Calu3 (cell line): Measurements from ENCODE around the gene DNHD1. TPM values are rescaled to one million over a fixed set of nuclear protein-coding genes. Genes with fewer than 3 reads are reported as not detected.

Source experiments
- BruUV-seq: library from RNA; stranded (reverse); fragments of 400-500 nt; replicated peaks from 2 replicates; lab custom pipeline; 2021; lab: Mats Ljungman, UMichigan
- CTCF ChIA-PET: fragments of 300-600 bp; sonication (Branson Sonifier 250); formaldehyde crosslinking; loops from one replicate; lab custom pipeline; 2022; ENCODE audit warnings: antibody characterized with exemption; lab: Charles Lee
- DNase-seq: peaks from one replicate; pipeline ENCODE4 v3.0.0; 2022
- H3K27ac Mint-ChIP-seq: one replicate; pipeline ENCODE4 v1.8.0; 2022; ENCODE audit warnings: mixed read lengths; ENCODE audit not compliant: unreplicated experiment
- H3K27me3 Mint-ChIP-seq: one replicate; pipeline ENCODE4 v1.8.0; 2022; ENCODE audit warnings: mixed read lengths; ENCODE audit not compliant: unreplicated experiment
- H3K36me3 Mint-ChIP-seq: one replicate; pipeline ENCODE4 v1.8.0; 2022; ENCODE audit warnings: mild to moderate bottlenecking, moderate library complexity, mixed read lengths; ENCODE audit not compliant: insufficient read depth, unreplicated experiment
- H3K4me1 Mint-ChIP-seq: one replicate; pipeline ENCODE4 v1.8.0; 2022; ENCODE audit warnings: mild to moderate bottlenecking, low read depth, mixed read lengths; ENCODE audit not compliant: unreplicated experiment
- H3K4me3 Mint-ChIP-seq: one replicate; pipeline ENCODE4 v1.8.0; 2022; ENCODE audit warnings: mild to moderate bottlenecking, low read depth, moderate library complexity, mixed read lengths; ENCODE audit not compliant: unreplicated experiment
- H3K9me3 Mint-ChIP-seq: one replicate; pipeline ENCODE4 v1.8.0; 2022; ENCODE audit warnings: low read depth, mixed read lengths; ENCODE audit not compliant: unreplicated experiment
- CTCF ChIP-seq: fragments of 200-600 bp; IDR thresholded peaks from one replicate; pipeline ENCODE4 v1.8.0; 2022; ENCODE audit warnings: antibody characterized with exemption; ENCODE audit not compliant: unreplicated experiment
- intact Hi-C: fragments of 100-400 bp; cut with micrococcal nuclease; formaldehyde crosslinking; loops from one replicate; pipeline ENCODE4 v1.10.0; 2022; ENCODE audit not compliant: unreplicated experiment
- total RNA-seq: library from RNA; stranded (reverse); gene quantifications from 2 replicates; pipeline ENCODE4 v1.2.3, GENCODE V29; 2022

DNHD1 gene
- total RNA-seq, 1 experiment from 2014 or later = 41.2 TPM

- intact Hi-C loops = loop anchor here (10.0 kb wide), 1 partner anchor 134 kb away; the partner anchor contains the start of genes ARFIP2 and TIMM10B
- CTCF ChIA-PET = interaction anchor here (0.5 to 1.3 kb wide), 7 partner anchors 12 to 1076 kb away, joined by 3 to 5 read pairs (median 4); partner anchors contain the start of gene MRPL17
- H3K36me3 Mint-ChIP-seq = no peaks in the 10 kb centered on the region
- no TSS peak for BruUV-seq
- no peak for DNase-seq
- H3K4me1 Mint-ChIP-seq = no peaks in the 10 kb centered on the region
- H3K9me3 Mint-ChIP-seq = no peaks in the 10 kb centered on the region
- no peak overlapping the region for H3K4me3 Mint-ChIP-seq
- H3K27ac Mint-ChIP-seq = no peak overlapping the region
- H3K27me3 Mint-ChIP-seq = no peaks in the 10 kb centered on the region
- TF ChIP-seq CTCF = no peak
Observed at GRCh38 chr11:6618117-6619003, 121.3 kb downstream of the DNHD1 start.

GRCh38 chr11:6619004-6619745 is 122.1 kb downstream of the DNHD1 start, which contains the start of gene TPP1:
Gene TPP1, minus strand, starts transcription at chr11:6619422. Its CDS starts 22 bp downstream, at chr11:6619400.
- peak; percentile 91 for DNase-seq
- Mint-ChIP-seq H3K4me1 (no peaks in the 10 kb centered on the region), H3K9me3 (no peaks in the 10 kb centered on the region), H3K36me3 (no peaks in the 10 kb centered on the region), H3K27me3 (peaks cover 5% of the 10 kb centered on the region), H3K4me3 (no peak within 1 kb of the TSS), H3K27ac (no peak within 1 kb of the TSS)
- intact Hi-C loops = loop anchor here (10.0 kb wide), 1 partner anchor 134 kb away; the partner anchor contains the start of genes ARFIP2 and TIMM10B
- no TSS peak for BruUV-seq
- CTCF ChIA-PET = interaction anchor here (0.5 to 1.3 kb wide), 7 partner anchors 12 to 1075 kb away, joined by 3 to 5 read pairs (median 4); partner anchors contain the start of gene MRPL17
- TF ChIP-seq CTCF = no peak

DNA sequence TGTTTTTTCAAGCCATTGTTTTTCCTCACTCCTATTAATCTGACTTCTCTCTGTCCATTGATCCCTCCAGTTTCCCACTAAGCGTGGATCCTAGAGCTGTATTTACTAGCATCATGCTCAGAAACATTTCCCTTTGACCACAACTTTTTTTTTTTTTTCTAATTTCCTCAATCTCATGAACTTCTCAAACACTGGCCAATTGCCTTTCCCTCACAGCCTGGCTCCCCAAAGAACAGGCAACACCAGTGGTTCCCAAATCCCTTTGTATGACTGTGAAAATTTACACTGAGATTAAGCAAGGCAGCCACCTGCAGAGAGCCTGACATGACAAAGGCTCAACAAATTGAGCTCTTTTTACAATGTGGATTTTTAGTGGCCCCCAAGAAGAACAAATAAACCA is 123.6 kb downstream of the DNHD1 start:
- H3K9me3 Mint-ChIP-seq = no peaks in the 10 kb centered on the region
- no peaks in the 10 kb centered on the region for H3K4me1 Mint-ChIP-seq
- H3K36me3 Mint-ChIP-seq = no peaks in the 10 kb centered on the region
- no peak overlapping the region for H3K27ac Mint-ChIP-seq
- intact Hi-C loops = no loop called here
- no peak overlapping the region for H3K4me3 Mint-ChIP-seq
- no peak for TF ChIP-seq CTCF
- no TSS peak for BruUV-seq
- no peak for DNase-seq
- H3K27me3 Mint-ChIP-seq = peaks cover 13% of the 10 kb centered on the region
- CTCF ChIA-PET = no interaction called here

Other genes starting within 250 kb of the DNHD1 start
- gene CCKBR, start 237.4 kb upstream of the DNHD1 start, total RNA-seq = not detected in 2 replicates
- gene CAVIN3, start 176.8 kb upstream of the DNHD1 start, total RNA-seq = 19.5 and 26.4 TPM in 2 replicates
- gene SMPD1, start 106.8 kb upstream of the DNHD1 start, total RNA-seq = 21.2 and 25.6 TPM in 2 replicates
- 2.8 and 2.9 TPM in 2 replicates for gene APBB1, start 78.2 kb upstream of the DNHD1 start, total RNA-seq
- 0.45 and 11.0 TPM in 2 replicates for gene HPX, start 56.3 kb upstream of the DNHD1 start, total RNA-seq
- 9.5 and 10.6 TPM in 2 replicates for gene TRIM3, start 23.3 kb upstream of the DNHD1 start, total RNA-seq
- gene ARFIP2, start 15.9 kb upstream of the DNHD1 start, total RNA-seq = 72.2 and 74.9 TPM in 2 replicates
- 41.7 and 45.7 TPM in 2 replicates for gene TIMM10B, start 15.8 kb upstream of the DNHD1 start, total RNA-seq
- 17.4 and 22.8 TPM in 2 replicates for gene RRP8, start 106.3 kb downstream of the DNHD1 start, total RNA-seq
- gene ILK, start 106.5 kb downstream of the DNHD1 start, total RNA-seq = 85.7 and 87.0 TPM in 2 replicates
- gene TAF10, start 114.9 kb downstream of the DNHD1 start, total RNA-seq = 175 and 187 TPM in 2 replicates
- gene TPP1, start 122.1 kb downstream of the DNHD1 start, total RNA-seq = 70.6 and 71.5 TPM in 2 replicates
- 0.02 TPM in 1 of 2 replicates, not detected in the other for gene DCHS1, start 158.5 kb downstream of the DNHD1 start, total RNA-seq
- 78.2 and 84.0 TPM in 2 replicates for gene MRPL17, start 186.1 kb downstream of the DNHD1 start, total RNA-seq